Cardiac muscle cell (in vitro differentiated cells and primary cell): Measurements from ENCODE around the gene POLR1A. TPM values are rescaled to one million over a fixed set of nuclear protein-coding genes. Genes with fewer than 3 reads are reported as not detected.

Experiments used
- DNase-seq, 2 donors: peaks; one replicate each; pipeline versions ENCODE4 v3.0.0 to v3.0.0-alpha.2; 2010 to 2017; ENCODE audit warnings: low read depth in 1 of 2, low spot score in 1 of 2
- H3K27ac ChIP-seq: fragments of 200-600 bp; sonication (generic); 2 replicates; pipeline ENCODE4 v1.5.1; 2016
- H3K27me3 ChIP-seq: fragments of 200-600 bp; sonication (generic); 2 replicates; pipeline ENCODE4 v1.6.0; 2016; ENCODE audit warnings: control low read depth
- H3K36me3 ChIP-seq: fragments of 200-600 bp; sonication (generic); 2 replicates; pipeline ENCODE4 v1.5.1; 2016; ENCODE audit warnings: control low read depth
- H3K4me1 ChIP-seq: fragments of 200-600 bp; sonication (generic); 2 replicates; pipeline ENCODE4 v1.8.1; 2017; ENCODE audit warnings: low read depth, mild to moderate bottlenecking, mixed run types
- H3K4me3 ChIP-seq: fragments of 200-600 bp; sonication (generic); 2 replicates; pipeline ENCODE4 v1.5.1; 2016; ENCODE audit warnings: mild to moderate bottlenecking
- H3K9me3 ChIP-seq: fragments of 200-600 bp; sonication (generic); 2 replicates; pipeline ENCODE4 v1.5.1; 2017; ENCODE audit warnings: low read depth, mild to moderate bottlenecking, control low read depth
- polyA plus RNA-seq: library from polyadenylated mRNA; unstranded; fragments of >200 nt; fragmentation: Nextera tagmentation; extraction: Ambion mirVana; gene quantifications from 2 replicates; pipeline ENCODE4 v1.2.1, GENCODE V29; 2016
- total RNA-seq: library from RNA; depleted of rRNA; stranded (reverse); fragments of >200 nt; gene quantifications from 2 replicates; pipeline ENCODE4 v1.2.3, GENCODE V29; 2016
- TF ChIP-seq, protein P1 (sequence below): IDR thresholded peaks from 2 replicates; pipeline ENCODE4 v1.5.1; 2012; ENCODE audit warnings: low read depth, mild to moderate bottlenecking, low read length

POLR1A gene
- total and polyA plus RNA-seq, 2 experiments from 2014 or later = 6.8 to 19.4 TPM

DNA sequence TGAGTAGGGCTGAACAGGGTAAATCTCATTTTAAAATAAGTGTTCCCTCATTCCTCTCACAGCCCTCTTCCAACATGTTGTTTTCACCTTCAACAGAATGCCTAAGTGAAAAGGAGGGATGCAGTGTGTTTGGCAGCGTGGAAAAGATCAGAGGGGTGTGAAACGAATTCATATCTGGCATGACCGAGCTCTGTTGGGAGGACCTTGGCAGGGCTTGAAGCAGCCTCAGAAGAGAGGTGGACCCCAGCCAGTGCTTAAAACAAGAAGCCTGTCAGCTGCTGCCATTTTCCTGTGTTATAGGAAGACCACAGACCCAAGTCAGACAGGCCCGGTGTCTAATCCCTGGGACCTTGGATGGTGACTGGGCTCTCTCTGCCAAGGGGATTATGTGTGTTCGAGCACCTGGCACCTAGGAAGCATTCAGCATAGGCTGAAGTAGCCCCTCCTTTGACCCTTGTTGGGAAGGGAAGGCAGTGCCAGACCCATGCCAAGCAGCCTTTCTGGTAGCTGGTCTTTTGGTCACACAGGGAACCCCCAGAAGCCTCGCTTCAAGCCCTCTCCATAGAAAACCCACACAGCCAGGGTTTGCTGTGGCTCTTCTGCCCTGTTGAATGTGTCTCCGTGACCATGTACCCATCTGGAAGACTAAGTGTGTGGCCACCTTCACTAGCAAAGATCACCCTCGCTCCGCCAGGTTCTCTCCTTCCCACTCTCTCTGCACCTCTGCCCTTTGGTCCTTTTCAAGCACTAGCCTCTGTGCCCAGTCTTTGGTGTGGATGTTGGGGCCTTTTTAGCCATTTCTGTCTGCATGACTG lies 129.4 kb downstream of the POLR1A start:
- Histone ChIP-seq H3K4me1 (no peaks in the 10 kb centered on the region), H3K27ac (no peak overlapping the region), H3K9me3 (no peaks in the 10 kb centered on the region), H3K4me3 (no peak overlapping the region), H3K36me3 (no peaks in the 10 kb centered on the region), H3K27me3 (no peaks in the 10 kb centered on the region)
- DNase-seq = peak in 1 of 2 donors; percentile 29
- TF ChIP-seq, protein P1, sequence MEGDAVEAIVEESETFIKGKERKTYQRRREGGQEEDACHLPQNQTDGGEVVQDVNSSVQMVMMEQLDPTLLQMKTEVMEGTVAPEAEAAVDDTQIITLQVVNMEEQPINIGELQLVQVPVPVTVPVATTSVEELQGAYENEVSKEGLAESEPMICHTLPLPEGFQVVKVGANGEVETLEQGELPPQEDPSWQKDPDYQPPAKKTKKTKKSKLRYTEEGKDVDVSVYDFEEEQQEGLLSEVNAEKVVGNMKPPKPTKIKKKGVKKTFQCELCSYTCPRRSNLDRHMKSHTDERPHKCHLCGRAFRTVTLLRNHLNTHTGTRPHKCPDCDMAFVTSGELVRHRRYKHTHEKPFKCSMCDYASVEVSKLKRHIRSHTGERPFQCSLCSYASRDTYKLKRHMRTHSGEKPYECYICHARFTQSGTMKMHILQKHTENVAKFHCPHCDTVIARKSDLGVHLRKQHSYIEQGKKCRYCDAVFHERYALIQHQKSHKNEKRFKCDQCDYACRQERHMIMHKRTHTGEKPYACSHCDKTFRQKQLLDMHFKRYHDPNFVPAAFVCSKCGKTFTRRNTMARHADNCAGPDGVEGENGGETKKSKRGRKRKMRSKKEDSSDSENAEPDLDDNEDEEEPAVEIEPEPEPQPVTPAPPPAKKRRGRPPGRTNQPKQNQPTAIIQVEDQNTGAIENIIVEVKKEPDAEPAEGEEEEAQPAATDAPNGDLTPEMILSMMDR = no peak

DNA sequence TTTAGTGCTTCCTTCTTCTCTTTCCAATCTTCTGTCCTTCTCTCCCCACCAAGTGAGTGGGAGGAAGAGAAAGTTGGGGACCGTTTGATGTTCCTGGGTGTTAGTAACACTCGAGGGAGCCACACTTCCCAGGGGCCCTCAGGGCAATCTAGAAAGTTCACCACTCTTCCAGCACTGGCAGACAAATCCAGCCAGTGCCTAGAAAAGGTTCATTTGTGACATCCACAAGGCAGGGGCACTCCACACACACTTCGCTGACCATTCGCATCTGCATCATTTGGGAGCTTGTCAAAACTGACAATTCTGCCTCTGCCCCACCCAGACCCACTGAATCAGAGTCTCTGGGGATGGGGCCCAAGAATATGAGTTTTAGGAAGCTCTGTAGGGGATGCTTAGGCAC lies 130.1 kb downstream of the POLR1A start:
- Histone ChIP-seq H3K27ac (no peak overlapping the region), H3K9me3 (no peaks in the 10 kb centered on the region), H3K27me3 (no peaks in the 10 kb centered on the region), H3K4me1 (no peaks in the 10 kb centered on the region), H3K4me3 (no peak overlapping the region), H3K36me3 (no peaks in the 10 kb centered on the region)
- TF ChIP-seq, protein P1 = no peak
- DNase-seq = no peak

DNA sequence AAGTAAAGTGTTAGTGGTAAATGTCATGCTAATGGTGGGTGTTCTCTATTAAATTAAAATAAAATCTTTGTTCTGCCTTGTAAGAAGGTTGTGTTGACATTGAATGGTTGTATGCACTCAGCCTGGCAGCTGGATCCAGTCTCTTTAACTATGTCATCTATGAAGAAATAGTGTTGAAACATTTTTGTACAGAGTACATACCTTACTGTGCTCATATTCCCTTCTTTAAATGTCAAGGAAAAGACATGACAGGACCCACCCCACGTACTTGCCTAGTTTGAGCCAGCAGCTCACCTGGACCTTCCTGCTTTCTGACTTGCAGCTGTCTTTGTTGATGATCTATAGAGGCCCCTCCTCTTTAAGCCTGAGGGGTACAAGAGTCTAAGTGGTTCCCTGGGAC lies 131.3 kb downstream of the POLR1A start:
- Histone ChIP-seq H3K4me1 (no peaks in the 10 kb centered on the region), H3K36me3 (no peaks in the 10 kb centered on the region), H3K27me3 (no peaks in the 10 kb centered on the region), H3K4me3 (no peak overlapping the region), H3K9me3 (no peaks in the 10 kb centered on the region), H3K27ac (no peak overlapping the region)
- TF ChIP-seq, protein P1 = no peak
- peak in 1 of 2 donors; percentile 49 for DNase-seq

DNA sequence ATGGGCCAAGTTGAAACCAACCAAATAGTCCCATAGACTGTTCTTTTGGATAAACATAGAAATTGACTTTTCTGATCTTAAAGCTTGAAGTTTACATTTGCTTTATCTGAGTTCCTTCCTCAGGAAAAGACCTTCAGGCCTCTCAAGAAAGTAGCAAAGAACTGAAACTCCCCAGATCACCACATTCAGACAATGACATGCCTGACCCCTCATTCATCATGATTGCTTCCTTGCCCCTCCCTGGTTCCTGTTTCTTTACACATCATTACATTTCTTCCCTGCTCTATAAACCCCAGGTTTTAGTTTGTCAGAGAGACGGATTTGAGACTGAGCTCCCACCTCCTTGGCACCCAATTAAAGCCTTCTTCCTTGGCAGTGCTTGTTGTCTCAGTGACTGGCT lies 133.3 kb downstream of the POLR1A start:
- H3K9me3 ChIP-seq = no peaks in the 10 kb centered on the region
- H3K27me3 ChIP-seq = no peaks in the 10 kb centered on the region
- H3K27ac ChIP-seq = no peak overlapping the region
- no peak overlapping the region for H3K4me3 ChIP-seq
- TF ChIP-seq, protein P1 = no peak
- no peaks in the 10 kb centered on the region for H3K36me3 ChIP-seq
- H3K4me1 ChIP-seq = no peaks in the 10 kb centered on the region
- no peak for DNase-seq

DNA sequence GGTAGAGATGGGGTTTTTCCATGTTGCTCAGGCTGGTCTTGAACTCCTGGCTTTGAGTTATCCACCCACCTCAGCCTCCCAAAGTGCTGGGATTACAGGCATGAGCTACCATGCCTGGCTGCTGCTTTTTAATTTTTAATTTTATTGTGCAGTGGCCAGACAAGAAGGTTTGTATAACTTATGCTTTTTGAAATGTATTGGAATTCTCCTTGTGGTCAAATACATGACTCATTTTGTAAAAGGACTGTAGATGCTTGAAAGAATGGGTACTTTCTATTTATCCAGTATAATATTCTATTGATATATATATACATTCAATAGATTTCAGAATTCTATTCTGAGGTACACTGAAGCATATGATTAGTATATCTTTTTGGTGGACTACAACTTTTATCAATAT lies 134.3 kb downstream of the POLR1A start:
- H3K9me3 ChIP-seq = no peaks in the 10 kb centered on the region
- no peaks in the 10 kb centered on the region for H3K27me3 ChIP-seq
- H3K4me3 ChIP-seq = no peak overlapping the region
- no peak overlapping the region for H3K27ac ChIP-seq
- no peaks in the 10 kb centered on the region for H3K4me1 ChIP-seq
- no peaks in the 10 kb centered on the region for H3K36me3 ChIP-seq
- DNase-seq = peak in 1 of 2 donors; percentile 32
- TF ChIP-seq, protein P1 = no peak

Other genes with a start within 250 kb of the POLR1A start
- 8.1 and 12.5 TPM in 2 replicates for gene ST3GAL5, start 216.9 kb downstream of the POLR1A start, total RNA-seq
- 5.7 and 11.9 TPM in 2 replicates for gene ST3GAL5, start 216.9 kb downstream of the POLR1A start, polyA plus RNA-seq
- 107 and 180 TPM in 2 replicates for gene PTCD3, start 349 bp upstream of the POLR1A start, total RNA-seq
- 112 and 174 TPM in 2 replicates for gene PTCD3, start 349 bp upstream of the POLR1A start, polyA plus RNA-seq
- gene IMMT, start 89.6 kb upstream of the POLR1A start, total RNA-seq = 107 and 112 TPM in 2 replicates
- 188 and 196 TPM in 2 replicates for gene IMMT, start 89.6 kb upstream of the POLR1A start, polyA plus RNA-seq
- gene MRPL35, start 93.6 kb upstream of the POLR1A start, total RNA-seq = 22.1 and 22.6 TPM in 2 replicates
- 24.4 and 30.2 TPM in 2 replicates for gene MRPL35, start 93.6 kb upstream of the POLR1A start, polyA plus RNA-seq
- gene REEP1, start 231.7 kb upstream of the POLR1A start, total RNA-seq = 14.6 and 22.7 TPM in 2 replicates
- 19.3 and 20.4 TPM in 2 replicates for gene REEP1, start 231.7 kb upstream of the POLR1A start, polyA plus RNA-seq